Measurements from ENCODE around the gene SCLY. TPM values are rescaled to one million over a fixed set of nuclear protein-coding genes. Genes with fewer than 3 reads are reported as not detected.

The SCLY gene
- polyA plus RNA-seq, 3 donors, result 9.5 to 10.6 (median 10.3) TPM

DNA sequence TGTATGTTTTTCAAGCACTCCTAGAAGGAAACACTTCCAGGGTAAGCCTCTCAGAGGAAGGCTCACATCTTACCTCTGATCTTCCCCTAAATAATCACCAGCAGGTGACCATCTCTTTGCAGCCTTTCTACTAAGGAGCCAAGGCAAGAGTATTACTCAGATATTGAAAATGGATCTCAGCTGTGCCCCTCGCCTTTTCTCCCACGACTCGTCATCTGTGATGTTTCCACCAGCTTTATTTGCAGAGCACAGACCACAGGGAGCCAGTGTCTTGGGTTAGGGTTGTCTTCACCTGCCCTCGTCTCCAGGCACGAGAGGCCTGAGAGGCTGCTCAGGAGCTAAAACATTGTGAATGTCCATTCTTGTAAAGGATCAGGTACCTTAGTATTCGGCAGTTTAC is 16.9 kb upstream of the SCLY start:
- Histone ChIP-seq H3K79me2 (ENCODE audit: insufficient read depth, low read length) (no peaks in the 10 kb centered on the region), H3K4me2 (replicated peaks; ENCODE audit: extremely low read depth, low read length, poor library complexity, severe bottlenecking) (no peak overlapping the region), H2AFZ (ENCODE audit: insufficient read depth, low read depth, low read length, poor library complexity, severe bottlenecking) (no peak overlapping the region), H4K20me1 (ENCODE audit: insufficient read depth, low read length) (no peaks in the 10 kb centered on the region), H3K4me1 (ENCODE audit: control insufficient read depth in 1 of 2, insufficient read depth in 2 of 2, low read length in 2 of 2) (no peaks in the 10 kb centered on the region), H3K27ac (ENCODE audit: low read depth in 1 of 2, low read length in 2 of 2) (no peak overlapping the region), H3K9ac (ENCODE audit: insufficient read depth, low read length, poor library complexity, severe bottlenecking) (no peak overlapping the region), H3K36me3 (replicated peaks in 1 of 2; ENCODE audit: control insufficient read depth in 1 of 2, insufficient read depth in 2 of 2, low read length in 2 of 2) (peaks cover 53 to 74% of the 10 kb centered on the region in 2 donors), H3K4me3 (replicated peaks in 1 of 3; ENCODE audit: low read depth in 2 of 3, low read length in 3 of 3) (no peak overlapping the region), H3K9me3 (replicated peaks in 1 of 2; ENCODE audit: control insufficient read depth in 1 of 2, insufficient read depth in 1 of 2, low read length in 2 of 2) (peaks cover 7 to 8% of the 10 kb centered on the region in 2 donors), H3K27me3 (ENCODE audit: control insufficient read depth in 2 of 2, insufficient read depth in 2 of 2, low read length in 2 of 2) (no peaks in the 10 kb centered on the region)
- 97% methylated on average over 5 of the region's 6 CpGs for WGBS (ENCODE audit: insufficient coverage)
- intact Hi-C loops (cut with micrococcal nuclease), result no loop called here
- peaks cover 3 to 20% (median 13%) of the 10 kb centered on the region in 7 donors for H3K9me3 Mint-ChIP-seq
- H3K27ac Mint-ChIP-seq, result no peak overlapping the region
- no peak overlapping the region for H3K4me3 Mint-ChIP-seq
- H3K27me3 Mint-ChIP-seq (ENCODE audit: low read depth in 3 of 3), result peaks cover 0 to 3% (median 0%) of the 10 kb centered on the region in 3 donors
- TF ChIP-seq, protein P1, sequence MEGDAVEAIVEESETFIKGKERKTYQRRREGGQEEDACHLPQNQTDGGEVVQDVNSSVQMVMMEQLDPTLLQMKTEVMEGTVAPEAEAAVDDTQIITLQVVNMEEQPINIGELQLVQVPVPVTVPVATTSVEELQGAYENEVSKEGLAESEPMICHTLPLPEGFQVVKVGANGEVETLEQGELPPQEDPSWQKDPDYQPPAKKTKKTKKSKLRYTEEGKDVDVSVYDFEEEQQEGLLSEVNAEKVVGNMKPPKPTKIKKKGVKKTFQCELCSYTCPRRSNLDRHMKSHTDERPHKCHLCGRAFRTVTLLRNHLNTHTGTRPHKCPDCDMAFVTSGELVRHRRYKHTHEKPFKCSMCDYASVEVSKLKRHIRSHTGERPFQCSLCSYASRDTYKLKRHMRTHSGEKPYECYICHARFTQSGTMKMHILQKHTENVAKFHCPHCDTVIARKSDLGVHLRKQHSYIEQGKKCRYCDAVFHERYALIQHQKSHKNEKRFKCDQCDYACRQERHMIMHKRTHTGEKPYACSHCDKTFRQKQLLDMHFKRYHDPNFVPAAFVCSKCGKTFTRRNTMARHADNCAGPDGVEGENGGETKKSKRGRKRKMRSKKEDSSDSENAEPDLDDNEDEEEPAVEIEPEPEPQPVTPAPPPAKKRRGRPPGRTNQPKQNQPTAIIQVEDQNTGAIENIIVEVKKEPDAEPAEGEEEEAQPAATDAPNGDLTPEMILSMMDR (IDR thresholded peaks at IDR 0.05), result no peak
- H3K4me1 Mint-ChIP-seq, result no peaks in the 10 kb centered on the region
- peaks cover 60 to 75% of the 10 kb centered on the region in 2 donors for H3K36me3 Mint-ChIP-seq
- no peak for DNase-seq

DNA sequence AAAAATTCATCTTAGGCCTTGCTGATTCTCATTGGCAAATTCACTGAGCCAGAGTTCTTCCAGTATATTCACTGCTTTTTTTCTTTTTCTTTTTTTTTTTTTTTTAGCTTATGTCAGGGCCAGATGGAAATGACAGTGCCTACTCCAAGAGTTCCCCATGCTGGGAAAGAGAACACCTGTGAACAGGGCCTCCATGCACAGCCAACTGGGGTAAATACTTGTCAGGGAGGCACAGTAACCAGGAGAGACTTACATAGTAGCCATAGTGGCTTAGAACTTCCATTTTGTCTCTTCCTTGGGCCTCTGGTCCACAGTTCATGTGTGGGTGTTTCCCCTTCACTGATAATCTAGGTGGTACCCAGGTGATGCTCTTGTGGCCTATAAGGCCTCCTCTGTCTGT is 15.2 kb upstream of the SCLY start:
- no peaks in the 10 kb centered on the region for H3K4me1 Mint-ChIP-seq
- Histone ChIP-seq H3K27ac (ENCODE audit: low read depth in 1 of 2, low read length in 2 of 2) (no peak overlapping the region), H3K4me2 (replicated peaks; ENCODE audit: extremely low read depth, low read length, poor library complexity, severe bottlenecking) (no peak overlapping the region), H3K9ac (ENCODE audit: insufficient read depth, low read length, poor library complexity, severe bottlenecking) (no peak overlapping the region), H3K4me3 (replicated peaks in 1 of 3; ENCODE audit: low read depth in 2 of 3, low read length in 3 of 3) (no peak overlapping the region), H3K27me3 (ENCODE audit: control insufficient read depth in 2 of 2, insufficient read depth in 2 of 2, low read length in 2 of 2) (no peaks in the 10 kb centered on the region), H3K9me3 (replicated peaks in 1 of 2; ENCODE audit: control insufficient read depth in 1 of 2, insufficient read depth in 1 of 2, low read length in 2 of 2) (peaks cover 8% of the 10 kb centered on the region in 2 donors), H3K4me1 (ENCODE audit: control insufficient read depth in 1 of 2, insufficient read depth in 2 of 2, low read length in 2 of 2) (no peaks in the 10 kb centered on the region), H2AFZ (ENCODE audit: insufficient read depth, low read depth, low read length, poor library complexity, severe bottlenecking) (no peak overlapping the region), H3K36me3 (replicated peaks in 1 of 2; ENCODE audit: control insufficient read depth in 1 of 2, insufficient read depth in 2 of 2, low read length in 2 of 2) (peaks cover 36 to 58% of the 10 kb centered on the region in 2 donors), H3K79me2 (ENCODE audit: insufficient read depth, low read length) (no peaks in the 10 kb centered on the region), H4K20me1 (ENCODE audit: insufficient read depth, low read length) (no peaks in the 10 kb centered on the region)
- TF ChIP-seq, protein P1 (IDR thresholded peaks at IDR 0.05), result no peak
- intact Hi-C loops (cut with micrococcal nuclease), result no loop called here
- peaks cover 45 to 57% of the 10 kb centered on the region in 2 donors for H3K36me3 Mint-ChIP-seq
- no peak overlapping the region for H3K27ac Mint-ChIP-seq
- no peak overlapping the region for H3K4me3 Mint-ChIP-seq
- H3K9me3 Mint-ChIP-seq, result peaks cover 3 to 23% (median 20%) of the 10 kb centered on the region in 7 donors
- DNase-seq, result no peak
- peaks cover 0 to 3% (median 0%) of the 10 kb centered on the region in 3 donors for H3K27me3 Mint-ChIP-seq (ENCODE audit: low read depth in 3 of 3)
